Measurements from ENCODE around the gene CEP85L.

CEP85L gene

DNA sequence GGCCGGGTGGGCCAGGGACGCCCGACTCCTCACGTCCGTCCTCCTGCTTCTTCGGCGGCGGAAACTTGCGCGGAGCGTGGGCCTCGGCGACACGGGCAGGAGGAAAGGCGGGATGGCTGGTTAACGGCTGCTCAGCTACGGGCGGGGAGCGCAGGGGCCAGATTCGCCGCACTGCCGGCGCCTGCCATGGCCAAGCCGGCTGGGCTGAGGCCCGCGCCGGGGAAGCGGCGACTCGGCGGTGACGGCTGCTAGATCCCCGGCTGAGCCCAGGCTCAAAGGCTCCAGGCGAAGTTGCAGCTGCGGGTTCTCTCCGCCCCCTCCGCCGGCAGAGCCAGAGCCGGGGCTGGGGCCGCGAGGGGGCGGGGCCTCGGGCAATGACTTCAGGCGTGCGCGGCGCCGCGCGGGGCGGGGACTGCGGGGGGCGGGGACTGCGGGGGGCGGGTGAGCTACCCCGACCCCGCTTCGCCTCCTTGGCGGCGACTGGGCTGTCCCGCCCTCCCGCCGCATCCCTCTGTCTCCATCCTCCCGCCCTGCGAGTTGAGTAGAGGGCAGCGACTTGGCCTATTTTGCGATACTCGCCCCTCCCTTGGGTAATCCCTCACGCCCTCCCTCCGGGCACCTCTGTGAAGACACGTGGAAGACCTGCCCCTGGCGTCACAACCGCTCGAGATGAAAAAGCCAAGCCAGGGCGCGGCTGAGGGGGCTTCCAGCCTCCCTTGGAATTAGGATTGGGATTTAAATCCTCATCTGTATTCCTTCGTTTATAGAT is at the start of gene CEP85L:
TSS of gene CEP85L (minus strand) at position 310 of the 769 bp plus-strand sequence. CDS start 322 bp downstream, outside the sequence.
- DNase-seq = peak; percentile 91

DNA sequence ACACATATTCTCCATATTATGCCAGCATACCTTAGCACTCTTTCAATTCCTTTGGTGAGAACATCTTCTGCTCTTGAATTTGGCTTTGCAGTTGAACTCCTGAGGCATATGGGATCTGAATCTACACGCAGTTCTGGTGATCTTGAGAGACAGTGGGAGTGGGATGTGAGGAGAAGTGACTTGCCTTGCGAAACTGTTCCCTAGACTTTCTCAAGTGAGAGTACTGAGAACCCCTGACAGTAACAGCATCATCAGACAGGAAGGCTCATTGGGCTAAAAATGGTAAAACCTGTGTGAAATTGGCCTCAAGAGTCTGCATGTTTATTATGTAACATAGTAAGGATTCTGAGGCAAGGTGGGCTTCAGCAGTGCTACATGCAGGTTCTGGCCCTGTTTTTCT is 49.1 kb upstream of the CEP85L start:
- DNase-seq = no peak

DNA sequence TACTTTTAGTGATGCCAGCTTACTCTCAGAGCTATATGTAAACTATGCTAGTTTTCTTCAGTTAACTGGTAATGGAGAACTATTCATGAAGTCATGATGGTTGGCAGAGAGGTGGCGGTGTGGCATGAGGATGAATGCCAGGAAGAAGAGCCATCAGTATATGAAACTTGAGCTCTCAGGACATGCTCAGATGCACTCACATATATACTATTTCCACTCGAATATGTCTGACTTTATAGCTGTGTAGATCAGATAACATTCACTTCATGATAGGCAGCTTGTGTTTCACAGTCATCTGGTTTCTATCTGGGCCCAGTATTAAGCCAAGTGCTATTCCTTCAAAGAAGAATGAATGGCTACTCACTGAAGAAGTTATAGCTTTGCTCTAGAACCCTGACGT is 46.2 kb upstream of the CEP85L start:
- DNase-seq = peak; percentile 87

DNA sequence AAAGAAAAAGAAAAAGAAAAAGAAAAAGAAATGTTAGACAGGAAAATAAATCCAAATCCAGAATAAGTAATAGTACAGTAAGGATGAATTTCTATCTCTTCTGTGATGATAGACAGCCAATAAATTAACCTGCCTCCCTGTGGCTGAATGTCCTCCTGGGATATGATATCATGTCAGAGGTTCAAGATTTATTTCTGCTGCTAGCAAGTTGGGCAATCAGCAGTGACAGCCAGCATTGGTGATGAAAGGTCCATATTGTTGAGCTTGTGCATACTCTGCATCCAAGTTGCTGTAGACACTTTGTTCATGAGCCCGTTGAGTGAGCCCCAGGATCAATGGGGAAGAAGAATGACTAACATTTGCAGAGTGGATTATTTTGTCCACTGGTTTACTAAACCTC is 44.9 kb upstream of the CEP85L start:
- no peak for DNase-seq

DNA sequence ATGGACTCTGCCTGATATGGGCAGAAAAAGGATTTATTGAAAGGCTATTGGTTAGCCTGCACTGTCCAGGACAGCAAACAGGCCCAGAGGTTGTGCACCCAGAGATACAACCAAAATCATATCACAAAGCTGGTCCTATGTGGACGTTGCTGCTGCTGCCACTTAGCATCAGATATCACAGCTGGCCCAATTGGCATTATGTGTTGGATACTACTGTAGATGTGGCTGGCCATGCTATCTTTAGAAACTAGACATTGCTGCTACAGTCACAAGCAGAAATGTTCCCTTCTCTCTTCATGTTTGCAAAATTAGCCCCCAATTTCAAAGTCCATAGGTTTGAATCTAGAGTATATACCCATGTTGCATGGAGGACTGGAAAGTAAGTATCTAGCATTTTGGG is 42.2 kb upstream of the CEP85L start:
- DNase-seq = no peak

DNA sequence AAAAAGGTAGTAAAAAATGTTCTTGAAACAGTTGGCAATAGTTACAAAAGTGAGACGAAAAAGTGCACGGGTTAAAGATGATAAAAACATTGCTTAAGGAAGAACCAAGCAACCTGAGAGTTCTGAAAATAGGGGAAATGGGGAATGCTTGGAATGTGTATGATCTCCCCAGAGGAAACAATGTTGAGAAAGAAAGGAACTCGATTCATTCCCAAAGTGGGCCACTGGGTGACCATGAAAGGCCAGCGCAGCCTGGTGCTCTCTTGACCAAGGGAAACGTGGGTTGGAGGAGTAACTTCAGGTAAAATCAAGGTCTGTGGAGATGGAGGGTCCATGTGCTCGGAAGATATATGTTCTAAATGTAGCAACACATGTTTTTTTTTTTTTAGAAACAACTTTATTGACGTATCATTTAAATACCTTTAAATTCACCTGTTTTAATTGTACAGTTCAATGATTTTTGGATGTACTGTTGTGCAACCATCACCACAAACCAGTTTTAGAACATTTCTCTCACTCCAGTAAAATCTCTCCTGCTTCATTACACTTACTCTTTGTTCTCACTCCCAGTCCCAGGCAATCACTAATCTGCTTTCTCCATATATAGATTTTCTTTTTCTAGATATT is 34.5 kb upstream of the CEP85L start:
- no peak for DNase-seq

DNA sequence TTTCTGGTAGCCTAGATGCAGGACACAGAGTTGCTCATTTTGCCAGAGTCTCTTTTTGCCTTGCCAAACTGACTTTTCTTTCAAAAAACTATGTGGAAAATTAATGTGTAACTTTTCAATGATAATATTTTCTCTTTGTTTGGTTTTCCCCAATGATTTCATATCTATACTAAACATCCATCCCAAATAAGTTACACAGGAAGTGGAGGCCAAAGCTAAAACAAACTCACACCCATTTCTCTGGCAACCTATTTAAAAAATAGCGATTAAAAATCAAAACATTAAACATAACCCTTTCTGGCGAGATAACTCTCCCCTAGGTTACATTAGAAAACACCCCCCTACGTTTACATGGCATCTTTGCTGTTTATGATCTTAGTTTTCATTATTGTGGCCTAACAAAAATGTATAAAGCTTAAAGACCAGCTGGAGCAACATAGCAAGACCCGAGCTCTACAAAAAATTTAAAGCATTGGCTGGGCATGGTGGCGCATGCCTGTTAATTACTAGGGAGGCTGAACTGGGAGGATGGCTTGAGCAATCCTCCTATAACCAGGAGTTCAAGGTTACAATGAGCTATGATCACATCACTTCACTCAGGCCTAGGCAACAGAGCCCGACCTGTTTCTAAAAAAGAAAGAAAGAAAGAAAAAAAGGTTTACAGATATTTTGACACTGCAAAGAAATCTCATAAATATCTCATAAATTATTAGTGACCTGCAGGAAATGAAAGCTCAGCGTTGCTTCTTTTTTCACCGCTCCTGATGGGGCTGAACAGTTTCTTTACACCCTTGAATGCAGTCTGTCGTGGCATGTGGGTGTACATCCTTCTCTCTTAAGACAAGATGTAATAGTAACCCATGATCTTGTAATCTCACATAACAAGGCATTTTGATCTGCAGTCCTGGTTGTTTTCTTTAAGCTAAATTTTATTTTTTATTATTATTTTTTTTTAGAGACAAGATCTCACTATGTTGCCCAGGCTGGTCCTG is 32.8 kb upstream of the CEP85L start:
- DNase-seq = no peak

DNA sequence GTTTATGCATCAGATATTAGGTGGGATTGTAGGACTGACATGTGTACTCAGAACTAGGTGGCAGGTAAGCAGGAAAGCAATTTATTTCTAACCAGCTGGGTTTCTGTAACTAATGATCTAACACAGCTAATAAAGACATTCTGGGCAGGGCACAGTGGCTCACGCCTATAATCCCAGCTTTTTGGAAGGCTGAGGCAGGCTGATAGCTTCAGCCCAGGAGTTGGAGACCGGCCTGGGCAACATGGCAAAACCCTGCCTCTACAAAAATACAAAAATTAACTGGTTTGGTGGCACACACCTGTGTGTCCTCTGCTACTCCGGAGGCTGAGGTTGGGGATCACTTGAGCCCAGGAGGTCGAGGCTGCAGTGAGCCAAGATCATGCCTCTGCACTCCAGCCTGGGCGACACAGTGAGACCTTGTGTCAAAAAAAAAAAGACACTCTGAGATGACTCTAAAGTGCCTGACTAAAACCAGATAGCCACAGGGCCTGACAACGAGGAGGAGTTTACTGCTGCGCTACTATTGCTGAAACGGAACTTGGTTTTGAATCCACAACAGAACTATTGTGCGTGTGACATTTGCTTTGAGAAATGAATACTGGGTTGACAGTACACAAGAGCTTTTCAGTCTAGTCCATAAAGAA is 29.2 kb upstream of the CEP85L start:
- DNase-seq = no peak

DNA sequence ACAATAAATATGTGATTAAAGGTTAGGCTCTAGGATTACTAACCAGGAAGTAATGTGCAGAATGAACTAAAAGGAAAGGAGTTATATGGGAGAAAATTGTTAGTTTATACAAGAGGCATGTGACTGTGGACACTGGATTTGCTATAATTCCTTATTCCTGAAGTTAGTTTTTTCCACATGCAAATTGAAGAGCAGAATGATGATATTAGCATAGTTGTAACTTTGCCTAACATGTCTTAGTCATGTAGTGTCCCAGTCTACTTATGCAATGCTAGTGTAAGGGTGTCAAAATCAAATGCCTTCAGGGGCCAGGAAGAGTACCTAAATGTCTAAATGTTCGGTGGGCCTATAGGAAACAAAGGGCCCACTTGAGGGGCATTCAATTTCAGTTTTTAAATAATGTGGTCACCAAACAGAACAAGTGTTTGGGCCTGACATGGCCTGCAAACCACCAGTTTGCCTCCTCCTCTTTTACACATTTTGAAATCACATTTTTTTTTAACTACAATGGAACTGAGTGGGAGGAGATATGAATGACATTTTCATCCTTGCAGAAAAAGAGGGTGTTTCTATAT is 28.0 kb upstream of the CEP85L start:
- DNase-seq = no peak

DNA sequence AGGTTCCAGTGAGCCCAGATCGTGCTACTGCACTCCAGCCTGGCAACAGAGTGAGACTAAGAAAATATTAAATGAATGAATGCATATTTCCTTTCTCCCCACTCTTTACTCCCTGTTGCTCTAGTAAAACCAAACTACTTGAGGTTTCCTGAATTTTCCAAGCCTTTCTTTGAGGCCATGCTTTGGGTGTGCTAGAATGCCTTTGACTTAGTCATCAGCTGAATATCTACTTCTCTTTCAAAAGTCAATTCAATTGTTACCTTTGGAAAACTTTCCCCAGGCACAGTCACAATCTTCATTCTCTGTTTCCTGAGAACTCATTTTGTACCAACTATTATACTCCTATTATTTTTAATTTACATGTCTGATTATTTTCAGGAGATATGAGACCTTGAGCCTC is 27.5 kb upstream of the CEP85L start:
- no peak for DNase-seq

DNA sequence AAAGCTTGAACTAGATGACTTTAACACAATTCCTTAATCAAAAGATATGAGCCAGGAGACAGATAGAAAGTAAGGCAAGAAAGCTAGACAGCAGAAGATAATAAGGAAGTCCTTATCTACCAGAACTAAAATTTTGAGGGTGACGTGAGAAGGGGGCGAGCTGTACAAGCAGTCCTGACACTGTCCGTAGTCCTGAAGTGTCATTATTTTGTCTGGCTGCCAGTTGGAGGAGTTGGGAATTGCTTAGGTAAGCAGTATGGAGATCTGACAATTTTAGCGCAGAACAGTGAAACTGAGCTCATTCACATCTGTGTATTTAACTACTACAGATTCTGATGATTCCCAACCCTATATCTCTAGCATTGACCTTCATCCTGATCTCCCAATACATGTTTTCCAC is 25.8 kb upstream of the CEP85L start:
- no peak for DNase-seq

DNA sequence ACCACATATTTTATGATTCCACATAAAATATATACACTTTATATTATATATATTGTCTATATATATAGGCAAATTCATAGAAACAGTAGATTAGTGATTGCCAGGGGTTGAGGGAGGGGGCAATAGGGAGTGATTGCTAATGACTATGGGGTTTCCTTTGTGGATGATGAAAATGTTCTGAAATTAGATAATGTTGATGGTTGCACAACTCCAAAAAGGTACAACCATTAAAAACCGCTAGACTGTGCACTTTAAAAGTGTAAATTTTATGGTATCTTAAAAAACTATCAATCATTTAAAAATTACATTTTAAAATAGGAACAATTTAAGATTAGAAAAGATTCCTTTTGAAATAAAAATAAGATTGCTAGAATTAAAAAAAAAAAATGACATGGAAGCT is 23.8 kb upstream of the CEP85L start:
- DNase-seq = no peak

DNA sequence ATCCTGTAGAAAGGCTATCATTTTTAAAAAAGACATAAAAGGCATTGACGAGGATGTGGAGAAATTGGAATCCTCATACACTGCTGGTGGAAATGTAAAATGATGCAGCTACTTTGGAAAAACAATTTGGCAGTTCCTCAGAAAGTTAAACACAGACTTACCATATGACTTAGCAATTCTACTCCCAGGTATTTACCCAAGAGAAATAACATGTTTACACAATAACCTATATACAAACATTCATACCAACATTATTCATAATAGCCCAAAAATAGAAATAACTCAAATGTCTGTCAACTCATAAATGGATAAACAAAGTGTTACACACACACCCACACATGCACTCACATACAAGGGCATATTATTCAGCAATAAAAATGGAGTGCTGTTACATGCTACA is 23.4 kb upstream of the CEP85L start:
- DNase-seq = no peak

DNA sequence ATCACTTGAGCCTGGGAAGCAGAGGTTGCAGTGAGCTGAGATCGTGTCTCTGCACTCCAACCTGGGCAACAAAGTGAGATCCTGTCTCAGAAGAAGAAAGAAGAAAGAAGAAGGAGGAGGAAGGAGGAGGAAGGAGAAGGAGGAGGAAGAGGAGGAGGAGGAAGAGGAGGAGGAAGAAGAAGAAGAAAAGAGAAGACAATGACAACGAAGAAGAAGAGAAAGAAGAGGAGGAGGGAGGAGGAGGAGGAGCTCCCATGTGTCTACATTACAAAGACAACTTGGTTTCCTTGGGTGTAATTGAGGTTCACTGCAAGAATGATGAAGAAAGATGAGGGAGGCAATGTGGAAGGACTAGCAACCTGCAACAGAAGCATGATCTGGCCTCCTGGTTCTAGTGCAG is 21.3 kb upstream of the CEP85L start:
- DNase-seq = no peak

DNA sequence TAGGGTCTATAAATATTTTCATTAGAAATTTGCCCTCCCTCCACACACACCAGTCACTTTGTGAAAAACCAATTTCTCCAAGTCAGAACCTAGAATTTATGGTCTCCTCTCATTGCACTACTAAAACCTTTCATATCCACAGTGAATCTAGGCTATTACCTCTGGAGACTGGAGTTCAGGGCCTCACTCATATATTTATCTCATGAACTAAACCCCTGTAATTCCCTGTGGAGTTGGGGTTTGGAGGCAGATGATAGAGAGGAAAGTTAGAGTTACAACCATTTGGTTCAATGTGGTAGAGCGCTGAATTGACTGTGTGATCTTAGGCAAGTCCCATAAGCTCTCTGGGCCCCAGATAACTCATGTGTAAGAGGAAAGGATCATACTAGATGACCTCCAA is 18.2 kb upstream of the CEP85L start:
- DNase-seq = peak; percentile 40

DNA sequence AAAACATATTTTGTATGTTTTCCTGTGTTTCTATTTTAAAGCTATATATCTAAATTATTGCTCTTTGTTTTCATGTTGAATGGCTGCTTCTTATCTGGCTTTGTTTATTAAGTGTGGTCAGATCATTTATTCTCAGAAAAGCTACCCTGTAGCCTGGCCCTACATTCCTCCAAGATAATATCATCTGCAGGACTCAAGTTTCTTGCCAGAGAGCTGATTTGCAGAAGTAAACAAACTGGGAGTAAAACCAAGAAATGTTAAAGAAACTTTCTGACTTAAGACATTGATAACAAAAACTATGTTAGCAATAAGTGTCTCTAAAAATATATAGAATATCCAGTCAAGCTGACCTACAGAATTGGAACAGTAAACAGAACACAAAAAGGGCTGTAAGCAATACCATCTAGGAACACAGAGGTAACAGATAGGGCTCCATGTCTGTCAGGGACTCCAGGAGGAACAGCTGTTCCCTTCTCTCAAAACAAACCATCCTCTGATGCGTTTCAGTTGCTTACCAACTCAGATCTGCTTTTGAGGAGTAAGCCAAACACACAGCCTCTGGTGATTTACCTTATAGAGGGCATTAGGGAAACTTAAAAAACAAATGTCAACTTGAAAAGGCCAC is 17.5 kb upstream of the CEP85L start:
- DNase-seq = peak; percentile 93

DNA sequence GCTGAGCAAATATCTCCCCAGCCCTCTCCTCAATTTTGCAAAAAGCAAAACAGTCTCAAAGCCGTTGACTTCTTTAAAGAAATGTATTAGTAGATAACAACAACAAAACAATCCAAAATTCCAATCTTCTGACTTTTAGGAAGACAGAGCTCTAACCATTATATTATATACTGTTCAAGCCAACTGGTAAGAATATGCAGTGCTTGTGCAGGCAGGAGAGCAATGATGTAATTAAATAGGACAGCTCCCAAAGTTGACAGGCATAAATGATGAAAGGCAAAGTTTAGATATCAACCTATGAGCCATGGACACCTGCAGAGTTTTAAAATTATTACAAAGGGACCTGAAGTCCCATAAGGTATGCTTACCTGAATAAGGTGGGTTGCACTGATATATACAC is 16.6 kb upstream of the CEP85L start:
- no peak for DNase-seq

DNA sequence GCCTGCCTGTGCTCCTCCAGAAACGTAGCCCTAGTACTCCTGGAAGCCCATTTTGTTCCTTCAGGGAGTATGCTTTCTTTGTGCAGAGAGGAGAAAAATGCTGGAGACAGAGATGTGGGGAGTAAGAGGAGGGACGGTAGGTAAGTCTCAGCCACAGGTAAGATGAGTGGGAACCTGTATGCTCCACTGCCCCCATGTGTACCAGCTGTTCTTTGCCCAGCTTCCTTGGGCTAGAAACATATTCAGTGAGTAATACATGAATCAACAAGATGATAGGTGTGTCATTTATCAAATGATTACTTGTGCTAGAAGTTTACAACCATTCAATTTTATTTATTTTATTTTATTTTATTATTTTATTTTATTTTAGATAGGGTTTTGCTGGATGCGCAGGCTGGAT is 13.6 kb upstream of the CEP85L start:
- DNase-seq = peak; percentile 58

DNA sequence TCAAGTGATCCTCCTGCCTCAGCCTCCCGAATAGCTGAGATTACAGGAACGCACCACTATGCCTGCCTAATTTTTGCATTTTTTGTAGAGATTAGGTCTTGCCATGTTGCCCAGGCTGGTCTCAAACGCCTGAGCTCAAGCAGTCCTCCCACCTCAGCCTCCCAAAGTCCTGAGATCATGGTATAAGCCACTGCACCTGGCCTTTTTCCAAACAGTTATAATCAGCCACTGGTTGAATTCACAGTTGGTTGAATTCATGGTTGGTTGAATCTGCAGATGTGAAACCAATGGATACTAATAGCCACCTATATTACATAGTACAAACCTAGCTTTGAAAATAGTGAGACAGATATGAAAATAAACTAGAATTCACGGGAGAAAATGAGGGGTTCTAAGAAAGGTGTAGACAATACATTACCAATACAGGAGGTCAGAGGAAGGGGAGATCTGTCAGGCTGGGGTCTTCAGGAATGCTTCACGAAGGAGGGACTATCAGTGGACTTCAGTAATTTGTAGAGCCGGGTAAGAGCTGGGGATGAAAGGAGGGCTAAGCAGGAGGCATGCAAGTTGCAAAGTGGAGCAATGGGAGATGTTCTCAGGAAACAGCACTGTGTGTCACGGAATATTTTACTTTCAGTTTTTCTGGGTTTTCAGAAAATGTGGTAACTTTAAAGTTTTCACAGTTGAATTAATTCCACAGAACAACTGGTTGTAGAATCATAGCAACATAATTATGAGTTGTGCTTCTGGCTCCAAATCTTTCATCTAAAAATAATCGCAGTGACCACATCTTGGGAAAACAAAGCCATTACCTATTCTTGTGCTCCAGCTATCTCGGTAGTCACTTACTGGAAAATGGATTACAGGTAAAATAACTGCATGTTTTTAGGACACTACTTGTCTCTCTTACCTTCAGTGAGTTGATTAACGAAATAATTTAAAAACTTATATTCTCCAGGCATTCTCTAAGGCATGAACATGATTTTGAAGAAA is 12.9 kb upstream of the CEP85L start:
- DNase-seq = peak; percentile 48

DNA sequence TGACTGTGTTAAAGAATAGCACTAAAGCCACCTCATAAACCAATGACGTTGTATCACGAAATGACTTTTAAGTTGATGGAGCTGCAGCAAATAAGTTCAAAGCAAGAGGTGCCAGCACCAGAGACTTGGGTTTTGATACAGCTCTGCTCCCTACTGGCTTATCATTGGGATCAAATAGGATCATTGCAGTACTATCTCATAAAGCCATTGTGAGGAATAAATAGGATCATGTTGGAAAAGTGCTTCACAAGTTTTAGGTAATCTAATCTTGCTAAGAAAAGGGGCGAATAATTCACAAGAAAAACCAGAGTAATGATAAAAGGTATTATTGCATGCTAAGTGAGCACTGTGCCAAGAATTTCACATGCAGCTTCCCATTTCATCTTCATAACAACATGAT is 10.4 kb upstream of the CEP85L start:
- no peak for DNase-seq

DNA sequence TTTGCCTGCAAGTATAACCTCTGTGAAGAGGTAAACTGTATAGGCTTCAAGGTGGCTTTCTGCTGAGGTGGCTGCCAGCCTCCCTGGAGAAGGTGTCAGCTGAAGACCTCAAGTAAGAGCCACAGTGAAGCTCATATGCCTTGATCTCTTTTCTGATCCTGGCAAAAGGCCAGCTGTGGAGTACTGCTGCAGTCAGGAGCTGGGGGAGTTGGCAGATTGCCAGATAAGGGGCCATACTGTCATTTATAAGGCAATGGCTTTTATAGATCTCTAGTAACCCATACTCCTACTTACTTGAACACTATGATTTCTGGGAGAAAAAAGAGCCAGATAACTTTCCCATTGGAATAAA is 8.8 kb upstream of the CEP85L start:
- DNase-seq = peak; percentile 91

Measured in NCI-H2171 treated with DMSO at 0.1 percent for 48 hours (cell line).